Heart left ventricle (tissue), 16 donors: ENCODE measurements around the gene TMEM239. TPM values are rescaled to one million over a fixed set of nuclear protein-coding genes. Genes with fewer than 3 reads are reported as not detected.

Source experiments
- ATAC-seq, 4 donors: fragments of 200-7000 bp; cut with Tn5 transposase; one replicate each; pipeline ENCODE4 v1.9.1; 2020 to 2022; ENCODE audit warnings: moderate library complexity in 4 of 4, mild to moderate bottlenecking in 3 of 4, moderate number of reproducible peaks in 1 of 4
- DNase-seq, 5 donors: peaks; one replicate each; pipeline ENCODE4 v3.0.0-alpha.2; 2020
- H3K27ac ChIP-seq, 12 donors: fragments of 200-600 bp; sonication (generic) in 4 of 12; one replicate each; pipeline versions ENCODE4 v1.5.0 to v1.8.0; 2016 to 2022; ENCODE audit warnings: mild to moderate bottlenecking in 2 of 12
- H3K27me3 ChIP-seq, 9 donors: fragments of 200-600 bp; sonication (generic) in 2 of 9; one replicate each; pipeline versions ENCODE4 v1.5.1 to v1.8.0; 2016 to 2022; ENCODE audit warnings: mild to moderate bottlenecking in 3 of 9
- H3K36me3 ChIP-seq, 9 donors: fragments of 200-600 bp; sonication (generic) in 2 of 9; one replicate each; pipeline versions ENCODE4 v1.5.0 to v1.8.0; 2018 to 2022; ENCODE audit warnings: mild to moderate bottlenecking in 2 of 9
- H3K4me1 ChIP-seq, 12 donors: fragments of 200-600 bp; sonication (generic) in 4 of 12; one replicate each; pipeline versions ENCODE4 v1.5.0 to v1.8.0; 2016 to 2022; ENCODE audit warnings: mild to moderate bottlenecking in 3 of 12
- H3K4me3 ChIP-seq, 12 donors: fragments of 200-600 bp; sonication (generic) in 4 of 12; one replicate each; pipeline versions ENCODE4 v1.5.0 to v1.8.0; 2017 to 2022; ENCODE audit warnings: mild to moderate bottlenecking in 9 of 12, moderate library complexity in 4 of 12
- H3K9me3 ChIP-seq, 12 donors: fragments of 200-600 bp; sonication (generic) in 4 of 12; one replicate each; pipeline versions ENCODE4 v1.5.0 to v1.8.0; 2016 to 2022; ENCODE audit warnings: mild to moderate bottlenecking in 1 of 12
- CTCF ChIP-seq, 12 donors: fragments of 200-600 bp; sonication (generic) in 4 of 12; IDR thresholded peaks; one replicate each; pipeline versions ENCODE4 v1.5.0 to v1.8.0; 2018 to 2022; ENCODE audit warnings: antibody characterized with exemption in 12 of 12, mild to moderate bottlenecking in 5 of 12
- POLR2A ChIP-seq, 2 donors: fragments of 450-650 bp; IDR thresholded peaks; one replicate each; pipeline ENCODE4 v1.6.1; 2017; ENCODE audit warnings: antibody characterized with exemption in 2 of 2, mild to moderate bottlenecking in 2 of 2, moderate library complexity in 2 of 2
- WGBS, 4 donors: extraction: QIAGEN DNeasy Blood & Tissue Kit in 2 of 4; methylation state at CpG; one replicate each; pipeline versions ENCODE4 v1.1.5 to v1.1.7; 2013 to 2018; 5-methylcytosine and 5-hydroxymethylcytosine counted together
- intact Hi-C, 10 donors: fragments of 100-400 bp; cut with DNase I; formaldehyde crosslinking; loops; one replicate each; pipeline versions ENCODE4 v1.11.1 to v1.14.2; 2022
- polyA plus RNA-seq, 2 donors: library from polyadenylated mRNA; stranded (reverse); fragments of 200-250 nt; gene quantifications; one replicate each; pipeline ENCODE4 v1.2.3, GENCODE V29; 2013
- total RNA-seq, 9 donors: library from RNA; depleted of rRNA in 2 of 9; stranded (reverse); fragments of >200 nt in 2 of 9; fragmentation: NEBNext Ultra II Directional in 3 of 9; extraction: Animal tissue kit (Norgen Biotek cat#: 25700) in 3 of 9; gene quantifications; one replicate each; pipeline versions ENCODE4 v1.1.0 to v1.2.4, GENCODE V29; 2016 to 2023
- donor health status: ischemic (EF 13 %, LVEDD 7.1; RV severe dilation, severe dysfunction).
- donor health status: healthy with polysubstance abuse.
- donor health status: DM: no; HTN: yes; CAD: no.
- donor health status: DM: no; HTN: no; CAD: no.
- donor health status: ischemic (EF 25% LVEDD 6.9; RV normal size, moderate dysfunction).
- donor health status: ischemic (EF 25% LVEDD 5.7; RV mildly dilated, moderate dysfunction).
- donor health status: healthy.
- donor health status: DM: yes; HTN: yes; CAD: no.
- donor health status: ischemic (EF 35%, LVEDD 5.7; RV mildly dilated, moderate dysfunction).
- donor health status: nonischemic (EF 11% LVEDD 7.7; RV severe dilation, severe dysfunction).
- donor health status: DM: yes; HTN: yes; CAD: no.
- donor health status: PGD.
- donor health status: ischemic (EF 29% LVEDD 5.4; RV normal size, mild dysfunction).
- donor health status: nonischemic (EF 23%, LVEDD 6.1; RV moderate dilation, normal function).

The TMEM239 gene
- total and polyA plus RNA-seq, 11 donors: not detected

GRCh38 chr20:2794866-2795447 lies 21.2 kb upstream of the TMEM239 start:
- 78 to 87% (median 84%) methylated on average over 4 to 11 of the region's 11 CpGs for WGBS, 4 donors
- Histone ChIP-seq H3K27ac (no peak overlapping the region), H3K4me3 (no peak overlapping the region), H3K4me1 (peaks cover 0 to 7% (median 0%) of the 10 kb centered on the region in 12 donors), H3K9me3 (no peaks in the 10 kb centered on the region), H3K36me3 (no peaks in the 10 kb centered on the region), H3K27me3 (peaks cover 9 to 71% (median 32%) of the 10 kb centered on the region in 9 donors)
- no peak for DNase-seq
- ATAC-seq: no peak
- TF ChIP-seq CTCF (IDR thresholded peaks at IDR 0.05) (no peak), POLR2A (IDR thresholded peaks at IDR 0.05) (no peak)
- intact Hi-C loops: no loop called here

- no peaks in the 10 kb centered on the region for H3K9me3 ChIP-seq
- TF ChIP-seq POLR2A (IDR thresholded peaks at IDR 0.05) (no peak), CTCF (IDR thresholded peaks at IDR 0.05) (no peak)
- H3K27ac ChIP-seq: no peak overlapping the region
- H3K27me3 ChIP-seq: peaks cover 12 to 75% (median 37%) of the 10 kb centered on the region in 9 donors
- intact Hi-C loops: no loop called here
- WGBS, 4 donors: 82 to 87% (median 85%) methylated on average over 19 to 24 of the region's 24 CpGs
- no peak for ATAC-seq
- H3K4me1 ChIP-seq: peaks cover 0 to 12% (median 0%) of the 10 kb centered on the region in 12 donors
- H3K36me3 ChIP-seq: no peaks in the 10 kb centered on the region
- no peak overlapping the region for H3K4me3 ChIP-seq
- no peak for DNase-seq
Measured at GRCh38 chr20:2795451-2795850, 20.7 kb upstream of the TMEM239 start.

GRCh38 chr20:2796011-2796660 lies 20.0 kb upstream of the TMEM239 start:
- Histone ChIP-seq H3K27ac (no peak overlapping the region), H3K9me3 (peaks cover 0 to 1% (median 0%) of the 10 kb centered on the region in 12 donors), H3K4me3 (no peak overlapping the region), H3K4me1 (peaks cover 0 to 19% (median 0%) of the 10 kb centered on the region in 12 donors), H3K36me3 (no peaks in the 10 kb centered on the region), H3K27me3 (peaks cover 17 to 78% (median 42%) of the 10 kb centered on the region in 9 donors)
- TF ChIP-seq POLR2A (IDR thresholded peaks at IDR 0.05) (no peak), CTCF (IDR thresholded peaks at IDR 0.05) (no peak)
- WGBS, 4 donors: 91 to 94% (median 92%) methylated on average over 15 to 20 of the region's 20 CpGs
- intact Hi-C loops: no loop called here
- DNase-seq: no peak
- no peak for ATAC-seq

- Histone ChIP-seq H3K27ac (no peak overlapping the region), H3K36me3 (no peaks in the 10 kb centered on the region), H3K4me1 (peaks cover 0 to 23% (median 0%) of the 10 kb centered on the region in 12 donors), H3K4me3 (no peak overlapping the region), H3K27me3 (peaks cover 24 to 86% (median 51%) of the 10 kb centered on the region in 9 donors), H3K9me3 (peaks cover 0 to 5% (median 0%) of the 10 kb centered on the region in 12 donors)
- DNase-seq (no peak), ATAC-seq (no peak)
- intact Hi-C loops: no loop called here
- 79 to 86% (median 84%) methylated on average over 13 to 16 of the region's 16 CpGs for WGBS, 4 donors
- TF ChIP-seq POLR2A (IDR thresholded peaks at IDR 0.05) (no peak), CTCF (IDR thresholded peaks at IDR 0.05) (no peak)
Measured at GRCh38 chr20:2797136-2797983, 18.8 kb upstream of the TMEM239 start.
